Aorta (tissue), 5 donors: ENCODE data around the gene DRC7. TPM values are rescaled to one million over a fixed set of nuclear protein-coding genes. Genes with fewer than 3 reads are reported as not detected.

Experiments used
- ATAC-seq: fragments of 200-7000 bp; cut with Tn5 transposase; one replicate; pipeline ENCODE4 v1.9.1; 2022; ENCODE audit warnings: moderate library complexity; ENCODE audit not compliant: low FRiP score
- DNase-seq, 2 donors: peaks; one replicate each; pipeline ENCODE4 v3.0.0-alpha.2; 2020
- H3K27ac ChIP-seq, 2 donors: one replicate each; pipeline ENCODE4 v1.5.1; 2013; ENCODE audit warnings: low read length in 2 of 2, mild to moderate bottlenecking in 2 of 2, moderate library complexity in 2 of 2, control low read depth in 1 of 2, inconsistent platforms in 1 of 2, low read depth in 1 of 2
- H3K27me3 ChIP-seq, 2 donors: one replicate each; pipeline ENCODE4 v1.6.1; 2013; ENCODE audit warnings: control low read depth in 1 of 2, low read length in 1 of 2, mild to moderate bottlenecking in 1 of 2, moderate library complexity in 1 of 2; ENCODE audit not compliant: insufficient read depth in 2 of 2, control insufficient read depth in 1 of 2
- H3K36me3 ChIP-seq, 2 donors: one replicate each; pipeline ENCODE4 v1.6.1; 2013; ENCODE audit warnings: control low read depth in 1 of 2, low read length in 1 of 2, mild to moderate bottlenecking in 1 of 2; ENCODE audit not compliant: insufficient read depth in 2 of 2, control insufficient read depth in 1 of 2
- H3K4me1 ChIP-seq, 2 donors: one replicate each; pipeline ENCODE4 v1.6.1; 2013; ENCODE audit warnings: low read length in 2 of 2, control low read depth in 1 of 2, mild to moderate bottlenecking in 1 of 2, moderate library complexity in 1 of 2; ENCODE audit not compliant: insufficient read depth in 2 of 2, control insufficient read depth in 1 of 2
- H3K4me3 ChIP-seq, 2 donors: one replicate each; pipeline ENCODE4 v1.5.1; 2013; ENCODE audit warnings: low read length in 2 of 2, control low read depth in 1 of 2, mild to moderate bottlenecking in 1 of 2
- H3K9me3 ChIP-seq: one replicate; pipeline ENCODE4 v1.6.1; 2013; ENCODE audit warnings: mild to moderate bottlenecking, low read length; ENCODE audit not compliant: control insufficient read depth
- WGBS, 2 donors: extraction: QIAGEN DNeasy Blood & Tissue Kit; methylation state at CpG; one replicate each; pipeline ENCODE4 v1.1.7; 2013; 5-methylcytosine and 5-hydroxymethylcytosine counted together
- intact Hi-C, 2 donors: fragments of 100-400 bp; cut with DNase I; formaldehyde crosslinking; loops; one replicate each; pipeline versions ENCODE4 v1.14.2 to v1.15.0; 2022
- polyA plus RNA-seq, 2 donors: library from polyadenylated mRNA; stranded (reverse); fragments of 200-250 nt; gene quantifications; one replicate each; pipeline ENCODE4 v1.2.3, GENCODE V29; 2013
- total RNA-seq, 2 donors: library from RNA; stranded (reverse); fragmentation: NEBNext Ultra II Directional; extraction: Animal tissue kit (Norgen Biotek cat#: 25700); gene quantifications; one replicate each; pipeline ENCODE4 v1.2.1, GENCODE V29; 2021
- donor health status: healthy with polysubstance abuse.
- donor health status: Bipolar disorder and iron deficiency.
- donor health status: DM: no; HTN: no; CAD: no.
- donor health status: DM: no; HTN: no; CAD: no.
- donor health status: DM: yes; HTN: yes; CAD: no.

DRC7 gene
- total and polyA plus RNA-seq, 4 donors: 0.08 TPM; not detected in 3

GRCh38 chr16:57751539-57752202 is 57.1 kb downstream of the DRC7 start:
- Histone ChIP-seq H3K36me3 (no peaks in the 10 kb centered on the region), H3K27me3 (no peaks in the 10 kb centered on the region), H3K27ac (no peak overlapping the region), H3K4me1 (no peaks in the 10 kb centered on the region), H3K9me3 (no peaks in the 10 kb centered on the region), H3K4me3 (no peak overlapping the region)
- ATAC-seq (no peak), DNase-seq (peak in 1 of 2 donors; percentile 34)
- intact Hi-C loops: no loop called here
- WGBS, 2 donors: 88 to 89% methylated on average over 26 of the region's 26 CpGs

GRCh38 chr16:57752203-57752580 is 57.6 kb downstream of the DRC7 start:
- no peaks in the 10 kb centered on the region for H3K4me1 ChIP-seq
- H3K4me3 ChIP-seq: no peak overlapping the region
- WGBS, 2 donors: 83 to 87% methylated on average over 6 of the region's 6 CpGs
- ATAC-seq (no peak), DNase-seq (peak; percentile 40 to 68)
- no peaks in the 10 kb centered on the region for H3K9me3 ChIP-seq
- no peaks in the 10 kb centered on the region for H3K27me3 ChIP-seq
- intact Hi-C loops: no loop called here
- no peak overlapping the region for H3K27ac ChIP-seq
- no peaks in the 10 kb centered on the region for H3K36me3 ChIP-seq

GRCh38 chr16:57752581-57753447 is 58.2 kb downstream of the DRC7 start:
- no peaks in the 10 kb centered on the region for H3K4me1 ChIP-seq
- DNase-seq: peak; percentile 44 to 68
- no peak overlapping the region for H3K4me3 ChIP-seq
- H3K36me3 ChIP-seq: no peaks in the 10 kb centered on the region
- ATAC-seq: no peak
- no peaks in the 10 kb centered on the region for H3K9me3 ChIP-seq
- intact Hi-C loops: no loop called here
- WGBS, 2 donors: 87 to 89% methylated on average over 42 to 44 of the region's 44 CpGs
- H3K27ac ChIP-seq: no peak overlapping the region
- no peaks in the 10 kb centered on the region for H3K27me3 ChIP-seq

GRCh38 chr16:57753448-57754353 is 59.1 kb downstream of the DRC7 start:
- no peaks in the 10 kb centered on the region for H3K9me3 ChIP-seq
- H3K4me1 ChIP-seq: no peaks in the 10 kb centered on the region
- no peaks in the 10 kb centered on the region for H3K36me3 ChIP-seq
- DNase-seq: peak; percentile 35 to 68
- WGBS, 2 donors: 93 to 94% methylated on average over 32 of the region's 32 CpGs
- no peak overlapping the region for H3K27ac ChIP-seq
- no peaks in the 10 kb centered on the region for H3K27me3 ChIP-seq
- no peak overlapping the region for H3K4me3 ChIP-seq
- intact Hi-C loops: no loop called here
- no peak for ATAC-seq

- WGBS, 2 donors: 67 to 82% methylated on average over 9 of the region's 9 CpGs
- Histone ChIP-seq H3K4me3 (no peak overlapping the region), H3K4me1 (no peaks in the 10 kb centered on the region), H3K27ac (no peak overlapping the region), H3K9me3 (no peaks in the 10 kb centered on the region), H3K36me3 (no peaks in the 10 kb centered on the region), H3K27me3 (no peaks in the 10 kb centered on the region)
- intact Hi-C loops: loop anchor here (5.0 kb wide), 1 partner anchor 248 kb away; the partner anchor contains the start of genes USB1 (in 2 of the 2) and ZNF319 (in 2 of the 2)
- ATAC-seq: no peak
- DNase-seq: peak in 1 of 2 donors; percentile 52
These were observed 59.9 kb downstream of the DRC7 start for GRCh38 chr16:57754354-57755060.

GRCh38 chr16:57755061-57755684 is 60.6 kb downstream of the DRC7 start:
- no peaks in the 10 kb centered on the region for H3K9me3 ChIP-seq
- DNase-seq (peak; percentile 46 to 51), ATAC-seq (no peak)
- H3K27ac ChIP-seq: no peak overlapping the region
- H3K4me1 ChIP-seq: no peaks in the 10 kb centered on the region
- no peak overlapping the region for H3K4me3 ChIP-seq
- H3K27me3 ChIP-seq: no peaks in the 10 kb centered on the region
- no peaks in the 10 kb centered on the region for H3K36me3 ChIP-seq
- 81 to 85% methylated on average over 24 of the region's 24 CpGs for whole genome bisulfite sequencing, 2 donors
- intact Hi-C loops: loop anchor here (5.0 kb wide), 1 partner anchor 247 kb away; the partner anchor contains the start of genes USB1 (in 2 of the 2) and ZNF319 (in 2 of the 2)

GRCh38 chr16:57755726-57756423 is 61.3 kb downstream of the DRC7 start:
- Histone ChIP-seq H3K27me3 (no peaks in the 10 kb centered on the region), H3K27ac (no peak overlapping the region), H3K4me1 (no peaks in the 10 kb centered on the region), H3K4me3 (no peak overlapping the region), H3K9me3 (no peaks in the 10 kb centered on the region), H3K36me3 (no peaks in the 10 kb centered on the region)
- intact Hi-C loops: loop anchor here (2.0 to 5.0 kb wide), 3 partner anchors 19 to 246 kb away; partner anchors contain the start of genes USB1 (in 2 of the 2) and ZNF319 (in 2 of the 2)
- WGBS, 2 donors: 79 to 81% methylated on average over 18 of the region's 18 CpGs
- DNase-seq: peak; percentile 45 to 70
- ATAC-seq: no peak
